HG03575 (cell line): ENCODE results near the gene HOTAIR.

ENCODE experiments used
- ATAC-seq: cut with Tn5 transposase; IDR thresholded peaks from one replicate; pipeline ENCODE4 v1.9.1; 2021; ENCODE audit not compliant: unreplicated experiment, insufficient number of reproducible peaks, low FRiP score; ENCODE audit errors: extremely low read depth

The HOTAIR gene

GRCh38 chr12:54012631-54013409, 38.1 kb upstream of the HOTAIR start:
- no peak for ATAC-seq

- no peak for ATAC-seq
Observed at GRCh38 chr12:54011665-54012532, 37.1 kb upstream of the HOTAIR start.

DNA sequence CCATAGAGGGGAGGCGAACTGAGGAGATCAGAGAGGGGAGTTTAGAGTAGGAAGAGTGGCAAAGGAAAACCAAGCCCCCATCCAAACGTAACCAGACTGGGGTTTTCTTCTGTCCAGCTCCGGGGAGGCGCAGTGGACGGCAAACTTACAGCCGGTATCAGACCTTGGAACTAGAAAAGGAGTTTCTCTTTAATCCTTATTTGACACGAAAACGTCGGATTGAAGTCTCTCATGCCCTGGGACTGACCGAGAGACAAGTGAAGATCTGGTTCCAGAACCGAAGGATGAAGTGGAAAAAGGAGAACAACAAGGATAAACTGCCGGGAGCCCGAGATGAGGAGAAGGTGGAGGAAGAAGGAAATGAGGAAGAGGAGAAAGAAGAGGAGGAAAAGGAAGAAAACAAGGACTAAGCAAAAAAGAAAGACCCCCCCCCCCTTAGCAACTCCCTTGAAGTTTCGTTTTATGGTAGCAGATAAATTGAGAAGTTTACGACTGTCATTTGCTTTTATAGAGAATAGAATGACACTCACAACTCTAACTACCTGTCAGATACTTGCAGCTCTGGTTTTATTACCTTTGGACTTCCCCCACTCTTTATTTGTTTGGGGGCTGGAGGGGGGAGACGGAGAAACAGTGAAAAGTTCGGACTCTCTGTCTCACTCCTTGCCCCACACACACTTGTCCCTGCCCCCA, 36.4 kb upstream of the HOTAIR start:
- no peak for ATAC-seq

- ATAC-seq: no peak
Observed at GRCh38 chr12:54010053-54010971, 35.6 kb upstream of the HOTAIR start.

DNA sequence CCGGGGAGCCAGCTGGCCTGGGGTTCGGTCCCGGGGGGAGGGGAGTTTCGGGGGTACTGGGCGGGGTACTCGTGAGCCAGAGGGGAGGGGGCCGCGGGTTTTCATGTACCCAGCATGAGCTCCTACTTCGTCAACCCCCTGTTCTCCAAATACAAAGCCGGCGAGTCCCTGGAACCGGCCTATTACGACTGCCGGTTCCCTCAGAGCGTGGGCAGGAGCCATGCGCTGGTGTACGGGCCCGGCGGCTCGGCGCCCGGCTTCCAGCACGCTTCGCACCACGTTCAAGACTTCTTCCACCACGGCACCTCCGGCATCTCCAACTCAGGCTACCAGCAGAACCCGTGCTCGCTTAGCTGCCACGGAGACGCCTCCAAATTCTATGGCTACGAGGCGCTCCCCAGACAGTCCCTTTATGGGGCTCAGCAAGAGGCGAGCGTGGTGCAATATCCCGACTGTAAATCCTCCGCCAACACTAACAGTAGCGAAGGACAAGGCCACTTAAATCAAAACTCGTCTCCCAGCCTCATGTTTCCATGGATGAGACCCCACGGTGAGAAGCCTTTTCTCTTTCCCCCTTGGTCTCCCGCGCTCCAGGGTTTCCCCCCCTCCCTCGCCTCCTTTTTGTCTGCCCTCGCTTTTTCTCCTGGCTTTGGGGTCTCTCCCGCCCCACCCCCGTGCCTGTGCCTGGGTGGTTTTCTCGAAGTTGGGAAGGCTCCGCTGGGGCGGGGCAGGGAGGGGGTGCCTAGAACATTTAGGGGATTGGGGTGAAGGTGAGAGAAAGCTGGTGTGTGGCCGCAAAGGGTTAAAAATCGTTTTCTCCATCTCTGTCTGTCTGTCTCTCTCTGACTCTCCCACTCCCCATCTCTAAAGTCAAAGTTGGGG, 34.7 kb upstream of the HOTAIR start:
- no peak for ATAC-seq

DNA sequence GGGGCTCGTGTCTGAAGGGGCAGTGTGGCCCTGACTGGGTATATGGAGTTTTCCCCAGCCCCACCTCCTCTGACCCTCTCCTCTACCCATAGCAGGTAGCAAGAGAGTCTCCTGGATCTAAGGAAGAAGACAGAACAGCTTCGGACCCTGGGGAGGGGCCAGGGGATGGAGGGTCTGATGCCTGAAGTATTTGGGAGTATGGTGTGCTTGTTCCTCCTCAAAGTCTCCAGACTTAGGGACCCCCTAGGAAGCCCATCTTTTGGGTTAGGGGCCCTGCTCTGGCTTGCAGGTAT, 33.5 kb upstream of the HOTAIR start:
- no peak for ATAC-seq

- ATAC-seq: no peak
Observed at GRCh38 chr12:54007538-54008259, 32.9 kb upstream of the HOTAIR start.

DNA sequence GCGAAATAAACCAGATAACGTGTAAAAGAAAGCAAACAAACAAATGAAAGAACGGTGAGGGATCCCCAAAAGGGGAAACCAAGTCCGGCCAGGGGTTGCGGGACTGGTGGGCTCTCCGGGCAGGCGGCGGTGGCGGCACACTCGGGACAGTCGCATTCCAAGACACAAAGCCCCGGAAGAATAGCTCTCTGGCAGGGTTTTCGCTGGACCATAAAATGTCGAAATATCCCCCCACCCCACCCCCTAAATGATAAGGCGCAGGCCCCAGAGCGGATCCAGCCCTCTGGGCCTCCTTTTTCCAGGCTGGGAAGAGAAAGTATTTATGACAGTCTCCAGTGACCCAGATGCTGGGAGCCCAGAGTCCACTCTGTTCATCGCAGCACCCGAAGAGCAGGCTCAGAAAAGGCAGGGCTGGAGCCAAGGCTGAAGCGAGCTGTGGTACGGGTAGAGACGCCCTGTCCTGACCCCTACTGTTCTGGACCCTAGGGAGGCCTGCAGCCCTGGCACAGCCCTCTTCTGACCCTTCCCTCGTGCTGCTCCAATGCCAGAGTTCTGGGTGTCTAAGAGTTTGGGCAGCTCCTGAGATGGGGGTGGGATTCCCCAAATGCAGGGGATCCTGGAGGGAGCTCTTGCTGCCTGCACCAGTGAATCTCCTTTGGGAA, 31.9 kb upstream of the HOTAIR start:
- ATAC-seq: no peak

DNA sequence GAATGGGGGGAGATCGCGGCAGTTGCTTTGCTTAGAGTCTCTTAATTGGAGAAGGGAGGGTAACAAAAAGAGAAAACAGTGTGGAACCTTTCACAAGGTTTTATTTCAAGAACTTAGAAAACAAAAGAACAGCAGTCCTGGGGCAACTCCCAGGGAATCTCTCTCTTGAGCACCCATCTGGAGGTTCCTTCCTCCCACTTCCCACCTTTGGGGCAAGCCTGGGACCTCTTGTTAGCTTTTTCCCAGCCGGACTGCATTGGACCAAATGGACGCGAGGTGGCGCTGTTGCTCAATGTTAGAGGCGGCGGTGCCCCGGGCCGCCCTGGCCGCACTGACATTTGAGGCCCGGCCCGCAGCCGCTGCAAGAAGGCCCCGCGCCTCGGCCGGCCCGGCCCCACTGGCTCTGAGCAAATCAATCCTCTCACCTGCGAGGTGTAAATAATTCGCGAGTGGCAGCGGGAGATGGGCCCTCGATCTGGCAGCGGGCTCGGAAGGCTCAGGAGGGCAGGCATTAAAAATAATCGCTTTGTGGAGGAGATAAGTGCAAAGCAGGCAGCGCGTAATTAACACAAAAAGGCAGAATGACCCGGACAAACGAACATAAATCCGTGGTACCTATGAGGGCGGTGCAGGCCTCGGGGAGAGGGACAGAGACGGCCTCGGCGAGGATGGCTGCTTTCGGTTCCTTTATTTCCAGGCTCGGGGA, 31.3 kb upstream of the HOTAIR start:
- ATAC-seq: no peak

GRCh38 chr12:54005531-54005852, 30.7 kb upstream of the HOTAIR start:
- ATAC-seq: no peak

DNA sequence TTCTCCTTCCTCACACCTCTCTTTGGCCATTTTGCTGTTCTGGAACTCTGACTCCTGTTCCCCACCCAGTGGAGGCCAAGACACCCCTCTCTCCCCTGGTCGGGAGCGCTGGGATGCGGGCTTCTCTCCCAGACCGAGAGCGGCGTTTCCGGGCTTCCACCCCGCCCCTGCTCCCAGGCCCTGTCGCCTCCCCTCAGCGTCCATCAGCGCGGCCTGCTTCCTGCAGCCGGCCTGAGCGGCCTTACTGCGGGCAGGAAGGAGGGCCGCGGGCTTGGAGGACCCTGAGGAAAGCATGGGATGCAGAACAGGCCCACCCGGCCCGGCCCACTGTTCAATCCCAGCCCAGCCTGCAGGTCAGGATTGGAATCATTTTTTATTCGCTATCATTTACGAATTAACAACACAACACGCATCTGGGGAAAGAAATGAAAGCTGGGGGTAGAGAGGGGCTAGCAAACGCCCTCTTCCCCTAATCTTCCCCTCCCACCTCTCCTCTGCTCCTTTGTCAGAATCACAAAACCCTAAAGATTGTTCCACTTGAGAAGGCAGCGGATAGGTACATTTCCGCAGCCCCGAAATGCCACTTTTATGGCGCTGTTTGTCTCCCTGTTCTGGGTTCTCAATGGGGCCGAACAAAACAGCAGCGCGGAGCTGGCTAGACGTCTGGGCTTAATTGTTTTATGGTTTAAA, 30.2 kb upstream of the HOTAIR start:
- ATAC-seq: no peak

GRCh38 chr12:54004063-54004840, 29.5 kb upstream of the HOTAIR start:
- ATAC-seq: no peak

DNA sequence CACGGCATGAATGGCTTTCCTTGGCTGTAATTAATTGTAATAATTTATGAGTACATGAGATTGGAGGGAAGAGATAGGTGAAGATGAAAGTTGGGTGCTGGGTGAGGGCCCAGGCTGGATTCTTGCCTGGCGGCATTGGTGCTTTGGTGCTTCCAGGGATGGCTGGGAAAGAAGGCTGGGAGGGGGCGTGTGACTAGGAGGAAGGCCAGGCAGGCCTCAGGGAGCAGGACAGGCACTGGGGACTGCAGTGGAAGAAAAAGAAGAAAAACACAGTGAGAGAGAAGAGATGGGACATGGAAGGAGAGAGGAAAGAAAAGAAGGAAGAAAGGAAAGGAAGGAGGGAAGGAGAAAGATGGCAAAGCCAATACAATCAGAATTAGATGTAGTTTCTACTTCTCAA, 28.9 kb upstream of the HOTAIR start:
- no peak for ATAC-seq

GRCh38 chr12:54002915-54003389, 28.2 kb upstream of the HOTAIR start:
- no peak for ATAC-seq

- no peak for ATAC-seq
Observed at GRCh38 chr12:54002278-54002914, 27.6 kb upstream of the HOTAIR start.
